Renal cortex interstitium (tissue), 11 donors: ENCODE measurements around the gene GSK3A. TPM values are rescaled to one million over a fixed set of nuclear protein-coding genes. Genes with fewer than 3 reads are reported as not detected.
"Not testable (repeated sequence)": the region's sequence is repeated elsewhere in the genome, so short reads cannot be mapped to it uniquely, and the experiment has no call there.

Experiments used
- DNase-seq, 11 donors: peaks; one replicate each; pipeline ENCODE4 v3.0.0-alpha.2; 2013; ENCODE audit warnings: low read depth in 9 of 11, low spot score in 4 of 11; ENCODE audit errors: extremely low read depth in 1 of 11
- polyA plus RNA-seq, 3 donors: library from polyadenylated mRNA; unstranded; fragments of 120-200 nt; gene quantifications; one replicate each; pipeline ENCODE4 v1.2.1, GENCODE V29; 2013; ENCODE audit not compliant: insufficient read length in 3 of 3

GSK3A gene
- polyA plus RNA-seq, 3 donors = 63.5 to 80.8 (median 74.0) TPM

GRCh38 chr19:42272989-42273406 is 30.6 kb upstream of the GSK3A start:
- DNase-seq = no peak

GRCh38 chr19:42272535-42272897 is 30.1 kb upstream of the GSK3A start:
- DNase-seq = no peak

GRCh38 chr19:42271861-42272534 is 29.6 kb upstream of the GSK3A start:
- no peak for DNase-seq

GRCh38 chr19:42271045-42271419 is 28.6 kb upstream of the GSK3A start:
- DNase-seq = no peak

- no peak for DNase-seq
Observed at GRCh38 chr19:42270346-42271044, 28.1 kb upstream of the GSK3A start.

- DNase-seq = no peak
Observed at GRCh38 chr19:42269478-42270345, 27.3 kb upstream of the GSK3A start.

- peak; percentile 99 to 100 (median 100) for DNase-seq
Observed at GRCh38 chr19:42268704-42269477, 26.5 kb upstream of the GSK3A start, which contains the start of gene CIC. TSS of gene CIC (plus strand) at chr19:42269252. CDS start at chr19:42271784, 2,532 bp downstream.

GRCh38 chr19:42268142-42268703 is 25.8 kb upstream of the GSK3A start:
- peak; percentile 100 for DNase-seq

GRCh38 chr19:42267644-42268141 is 25.3 kb upstream of the GSK3A start:
- no peak for DNase-seq

GRCh38 chr19:42266928-42267603 is 24.7 kb upstream of the GSK3A start:
- not testable (repeated sequence) for DNase-seq

GRCh38 chr19:42266105-42266504 is 23.7 kb upstream of the GSK3A start:
- DNase-seq = not testable (repeated sequence)

- DNase-seq = no peak
Observed at GRCh38 chr19:42261763-42262162, 19.4 kb upstream of the GSK3A start.

GRCh38 chr19:42257842-42258241 is 15.4 kb upstream of the GSK3A start:
- DNase-seq = not testable (repeated sequence)

- DNase-seq = peak in 1 of 11 donors; percentile 46
Observed at GRCh38 chr19:42255766-42256745, 13.7 kb upstream of the GSK3A start.

- peak in 9 of 11 donors; percentile 78 to 94 (median 93) for DNase-seq
Observed at GRCh38 chr19:42254850-42255765, 12.7 kb upstream of the GSK3A start, which contains the start of gene ERF. TSS of gene ERF (minus strand) at chr19:42255128. CDS start at chr19:42254999, 129 bp downstream.
